Gastroesophageal sphincter (tissue), 3 donors: Measurements from ENCODE around the gene BCL2A1.

Experiments
- CTCF ChIP-seq, 4 experiments: fragments of 200-600 bp in 2 of 4; fragments of 450-650 bp in 2 of 4; sonication (generic) in 1 of 4; IDR thresholded peaks; one replicate each; pipeline ENCODE4 v1.5.1; 2017 to 2019; ENCODE audit warnings: antibody characterized with exemption in 4 of 4, mild to moderate bottlenecking in 2 of 4, moderate library complexity in 2 of 4
- POLR2AphosphoS5 ChIP-seq: sonication (generic); formaldehyde crosslinking; IDR thresholded peaks from one replicate; pipeline ENCODE4 v1.6.1; 2017; ENCODE audit warnings: antibody characterized with exemption

- TF ChIP-seq CTCF (IDR thresholded peaks at IDR 0.05), result no peak
- TF ChIP-seq POLR2AphosphoS5, result no peak
Measured at GRCh38 chr15:79919090-79919748, 51.8 kb downstream of the BCL2A1 start.
